NB4 (cell line): ENCODE results near the gene CYP2C18.
"Not testable (repeated sequence)": the region's sequence is repeated elsewhere in the genome, so short reads cannot be mapped to it uniquely, and the experiment has no call there.

Source experiments
- DNase-seq: peaks from one replicate; pipeline ENCODE4 v3.0.0; 2010; ENCODE audit warnings: low read depth
- H3K4me3 ChIP-seq: one replicate; pipeline ENCODE4 v1.5.1; 2011; ENCODE audit warnings: mild to moderate bottlenecking, low read depth, low read length, moderate library complexity
- MAX ChIP-seq: IDR thresholded peaks from 2 replicates; pipeline ENCODE4 v1.6.1; 2011; ENCODE audit warnings: low read depth, low read length
- MYC ChIP-seq: IDR thresholded peaks from 2 replicates; pipeline ENCODE4 v1.6.1; 2011; ENCODE audit warnings: low read depth, low read length
- POLR2A ChIP-seq: IDR thresholded peaks from 2 replicates; pipeline ENCODE4 v1.6.1; 2011; ENCODE audit warnings: mild to moderate bottlenecking; ENCODE audit not compliant: insufficient read length; ENCODE audit errors: extremely low read depth
- TF ChIP-seq, protein P1 (sequence below): IDR thresholded peaks from one replicate; pipeline ENCODE4 v1.5.1; 2012; ENCODE audit warnings: low read depth, low read length

Gene CYP2C18

DNA sequence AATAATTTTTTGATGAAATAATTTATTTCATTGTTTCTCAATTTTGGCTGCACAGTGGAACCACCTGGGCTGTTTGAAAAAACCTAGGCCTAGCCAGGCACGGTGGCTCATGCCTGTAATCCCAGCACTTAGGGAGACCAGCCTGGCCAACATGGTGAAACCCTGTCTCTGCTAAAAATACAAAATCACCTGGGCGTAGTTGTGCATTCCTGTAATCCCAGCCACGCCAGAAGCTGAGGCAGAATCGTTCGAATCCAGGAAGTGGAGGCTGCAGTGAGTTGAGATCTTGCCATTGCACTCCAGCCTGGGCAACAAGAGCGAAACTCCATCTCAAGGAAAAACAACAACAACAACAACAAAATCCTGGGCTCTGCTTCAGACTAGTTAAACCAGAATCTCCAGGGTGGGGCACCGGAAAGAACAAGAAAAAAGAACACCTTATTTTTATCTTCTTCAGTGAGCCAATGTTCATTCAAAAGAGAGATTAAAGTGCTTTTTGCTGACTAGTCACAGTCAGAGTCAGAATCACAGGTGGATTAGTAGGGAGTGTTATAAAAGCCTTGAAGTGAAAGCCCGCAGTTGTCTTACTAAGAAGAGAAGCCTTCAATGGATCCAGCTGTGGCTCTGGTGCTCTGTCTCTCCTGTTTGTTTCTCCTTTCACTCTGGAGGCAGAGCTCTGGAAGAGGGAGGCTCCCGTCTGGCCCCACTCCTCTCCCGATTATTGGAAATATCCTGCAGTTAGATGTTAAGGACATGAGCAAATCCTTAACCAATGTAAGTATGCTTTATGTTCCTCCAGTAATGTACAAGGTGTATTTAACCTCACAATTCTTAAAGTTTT is at the start of gene CYP2C18:
Gene CYP2C18 (plus strand): TSS at position 516 of the 841 bp plus-strand sequence. CDS start 91 bp downstream, at position 607.
- DNase-seq = no peak
- H3K4me3 ChIP-seq = no peak within 1 kb of the TSS
- TF ChIP-seq MAX (no peak), POLR2A (no peak), MYC (no peak)
- TF ChIP-seq, protein P1, sequence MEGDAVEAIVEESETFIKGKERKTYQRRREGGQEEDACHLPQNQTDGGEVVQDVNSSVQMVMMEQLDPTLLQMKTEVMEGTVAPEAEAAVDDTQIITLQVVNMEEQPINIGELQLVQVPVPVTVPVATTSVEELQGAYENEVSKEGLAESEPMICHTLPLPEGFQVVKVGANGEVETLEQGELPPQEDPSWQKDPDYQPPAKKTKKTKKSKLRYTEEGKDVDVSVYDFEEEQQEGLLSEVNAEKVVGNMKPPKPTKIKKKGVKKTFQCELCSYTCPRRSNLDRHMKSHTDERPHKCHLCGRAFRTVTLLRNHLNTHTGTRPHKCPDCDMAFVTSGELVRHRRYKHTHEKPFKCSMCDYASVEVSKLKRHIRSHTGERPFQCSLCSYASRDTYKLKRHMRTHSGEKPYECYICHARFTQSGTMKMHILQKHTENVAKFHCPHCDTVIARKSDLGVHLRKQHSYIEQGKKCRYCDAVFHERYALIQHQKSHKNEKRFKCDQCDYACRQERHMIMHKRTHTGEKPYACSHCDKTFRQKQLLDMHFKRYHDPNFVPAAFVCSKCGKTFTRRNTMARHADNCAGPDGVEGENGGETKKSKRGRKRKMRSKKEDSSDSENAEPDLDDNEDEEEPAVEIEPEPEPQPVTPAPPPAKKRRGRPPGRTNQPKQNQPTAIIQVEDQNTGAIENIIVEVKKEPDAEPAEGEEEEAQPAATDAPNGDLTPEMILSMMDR = no peak

- not testable (repeated sequence) for DNase-seq, H3K4me3 ChIP-seq
These were observed 45.4 kb upstream of the CYP2C18 start for GRCh38 chr10:94638097-94638496.

DNA sequence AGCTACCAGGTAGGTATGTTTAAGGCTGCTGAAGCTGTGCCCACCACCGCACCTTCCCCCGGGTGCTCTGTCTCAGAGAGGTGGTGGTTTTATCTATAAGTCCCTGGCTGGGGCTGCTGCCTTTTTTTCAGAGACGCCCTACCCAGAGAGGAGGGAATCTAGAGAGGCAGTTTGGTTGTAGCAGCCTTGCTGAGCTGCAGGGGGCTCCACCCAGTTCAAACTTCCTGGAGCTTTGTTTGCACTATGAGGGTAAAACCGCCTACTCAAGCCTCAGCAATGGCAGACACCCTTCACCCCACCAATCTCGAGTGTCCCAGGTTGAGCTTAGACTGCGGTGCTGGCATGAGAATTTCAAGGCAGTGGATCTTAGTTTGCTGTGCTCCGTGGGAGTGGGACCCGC is 43.6 kb upstream of the CYP2C18 start:
- TF ChIP-seq, protein P1 = no peak
- TF ChIP-seq POLR2A = no peak
- TF ChIP-seq MAX = no peak
- no peak for TF ChIP-seq MYC
- no peak for DNase-seq
- H3K4me3 ChIP-seq = no peak overlapping the region

GRCh38 chr10:94640562-94640961 is 43.0 kb upstream of the CYP2C18 start:
- TF ChIP-seq MAX (no peak), MYC (no peak)
- TF ChIP-seq, protein P1 = no peak
- H3K4me3 ChIP-seq = no peak overlapping the region
- DNase-seq = no peak

DNA sequence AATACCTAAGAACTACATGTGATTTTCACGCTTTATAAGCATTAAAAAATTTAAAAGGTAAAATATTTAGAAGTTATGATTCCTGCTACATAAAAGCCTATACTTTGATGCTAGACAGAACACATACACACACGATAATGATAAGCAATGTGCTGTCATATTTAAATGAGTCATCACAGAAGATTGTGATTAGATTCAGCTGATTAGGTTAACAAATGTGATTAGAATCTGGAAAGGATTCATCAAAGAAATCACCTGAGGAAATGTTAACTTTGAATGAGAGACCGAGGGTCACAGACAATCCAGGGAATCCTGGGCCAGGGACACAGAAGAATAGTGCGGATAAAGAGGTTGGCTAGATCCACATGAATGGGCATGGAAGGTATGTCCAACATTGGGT is 42.0 kb upstream of the CYP2C18 start:
- DNase-seq = no peak
- TF ChIP-seq MYC (no peak), MAX (no peak), POLR2A (no peak)
- TF ChIP-seq, protein P1 = no peak
- no peak overlapping the region for H3K4me3 ChIP-seq

DNA sequence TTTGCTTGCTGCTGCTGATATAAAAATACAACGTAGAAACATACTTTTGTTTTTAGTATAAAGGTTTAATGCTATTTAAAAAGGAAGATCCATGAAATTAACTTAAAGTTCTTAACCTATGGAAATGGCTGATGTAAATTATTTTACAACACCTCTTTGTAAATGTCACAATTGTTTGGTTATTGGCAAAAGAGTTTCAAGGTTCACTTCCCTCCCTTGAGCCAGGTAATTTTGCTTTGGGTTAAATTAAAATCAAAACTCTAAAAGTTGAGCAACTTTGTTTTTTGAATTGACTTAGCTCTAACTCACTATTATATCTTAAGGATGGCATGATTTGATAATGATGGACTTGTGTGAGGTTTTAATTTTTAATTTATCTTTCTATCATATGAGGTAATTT is 39.2 kb upstream of the CYP2C18 start:
- TF ChIP-seq MAX (no peak), MYC (no peak), POLR2A (no peak)
- TF ChIP-seq, protein P1 = no peak
- H3K4me3 ChIP-seq = no peak overlapping the region
- DNase-seq = no peak
